SU-DHL-6 (cell line): ENCODE data around the gene TJP1.

Source experiments
- H2AFZ ChIP-seq: fragments of 200-600 bp; sonication (generic); 2 replicates; pipeline ENCODE4 v1.6.1; 2014; ENCODE audit warnings: low read depth, mild to moderate bottlenecking, moderate library complexity, mixed read lengths, antibody characterized with exemption, low read length; ENCODE audit not compliant: severe bottlenecking
- H3F3A ChIP-seq: fragments of 200-600 bp; shearing (Covaris generic); 2 replicates; pipeline ENCODE4 v1.6.0; 2016; ENCODE audit warnings: antibody characterized with exemption, mild to moderate bottlenecking; ENCODE audit not compliant: insufficient read depth
- H3K27ac ChIP-seq: fragments of 200-600 bp; sonication (generic); 2 replicates; pipeline ENCODE4 v1.5.1; 2016; ENCODE audit warnings: low read depth, mild to moderate bottlenecking, low read length, moderate library complexity, mixed read lengths
- H3K27me3 ChIP-seq: fragments of 200-600 bp; sonication (generic), shearing (Covaris generic); 2 replicates; pipeline ENCODE4 v1.6.0; 2014; ENCODE audit warnings: mild to moderate bottlenecking, low read length
- H3K36me3 ChIP-seq: fragments of 200-600 bp; sonication (generic); 2 replicates; pipeline ENCODE4 v1.6.1; 2014; ENCODE audit warnings: mild to moderate bottlenecking, low read length, mixed read lengths
- H3K4me2 ChIP-seq: fragments of 300-600, 200-600 bp; shearing (Covaris generic), sonication (generic); 2 replicates; pipeline ENCODE4 v1.6.0; 2014; ENCODE audit warnings: low read length, low read depth, mild to moderate bottlenecking; ENCODE audit not compliant: poor library complexity, severe bottlenecking
- H3K4me3 ChIP-seq: fragments of 200-600 bp; sonication (generic); 2 replicates; pipeline ENCODE4 v1.5.1; 2014; ENCODE audit warnings: antibody characterized with exemption, low read length, mild to moderate bottlenecking, mixed read lengths; ENCODE audit not compliant: insufficient read depth, poor library complexity, severe bottlenecking
- H3K79me2 ChIP-seq: fragments of 200-600 bp; sonication (generic); 2 replicates; pipeline ENCODE4 v1.6.1; 2014; ENCODE audit warnings: mild to moderate bottlenecking, low read length, moderate library complexity; ENCODE audit not compliant: insufficient read depth
- H3K9ac ChIP-seq: fragments of 200-600 bp; sonication (generic); 2 replicates; pipeline ENCODE4 v1.7.0; 2014; ENCODE audit warnings: mild to moderate bottlenecking, low read length
- H3K9me2 ChIP-seq: fragments of 200-600 bp; sonication (generic); replicated peaks from 2 replicates; pipeline ENCODE4 v1.6.1; 2014; ENCODE audit warnings: low read length; ENCODE audit not compliant: insufficient read depth
- H3K9me3 ChIP-seq: fragments of 200-600 bp; sonication (generic); 2 replicates; pipeline ENCODE4 v1.6.1; 2014; ENCODE audit warnings: low read length, mixed read lengths; ENCODE audit not compliant: insufficient read depth
- H4K20me1 ChIP-seq: fragments of 200-600 bp; sonication (generic); 2 replicates; pipeline ENCODE4 v1.6.1; 2014; ENCODE audit warnings: low read depth, mild to moderate bottlenecking, antibody characterized with exemption, low read length, moderate library complexity, mixed read lengths
- EZH2phosphoT487 ChIP-seq: fragments of 200-600 bp; sonication (generic), shearing (Covaris generic); conservative IDR thresholded peaks from 2 replicates; pipeline ENCODE4 v1.6.1; 2018; ENCODE audit warnings: mild to moderate bottlenecking, antibody characterized with exemption, low read length, moderate library complexity, mixed read lengths
- TF ChIP-seq, protein P1 (sequence below): fragments of 200-600 bp; sonication (generic); IDR thresholded peaks from one replicate; pipeline ENCODE4 v1.5.1; 2017; ENCODE audit warnings: antibody characterized with exemption, mild to moderate bottlenecking, low read length, moderate library complexity; ENCODE audit not compliant: insufficient read depth, poor library complexity, severe bottlenecking

TJP1 gene

DNA sequence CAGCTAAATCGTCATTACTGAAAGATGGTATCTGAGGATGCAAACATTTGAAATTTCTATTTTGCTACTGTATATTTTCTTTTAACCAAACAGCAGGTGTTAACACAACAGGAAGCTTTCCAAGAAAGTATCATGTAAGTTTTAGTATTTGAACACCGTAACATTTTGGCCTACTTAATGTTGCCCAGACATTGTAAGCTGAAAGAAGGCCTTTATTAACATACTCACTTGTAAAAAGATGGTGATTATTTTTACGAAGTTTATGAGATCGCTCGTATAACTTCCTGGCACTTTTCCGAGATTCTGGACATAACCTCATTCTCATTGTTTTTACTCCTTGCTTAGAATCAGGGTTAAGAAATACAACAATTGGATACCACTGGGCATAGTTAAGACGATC, 95.7 kb downstream of the TJP1 start:
- Histone ChIP-seq H3K36me3 (no peaks in the 10 kb centered on the region), H3K9ac (no peak overlapping the region), H3K27ac (no peak overlapping the region), H3K9me3 (peaks cover 11% of the 10 kb centered on the region; the same call in 1 of the 2 replicates), H3K4me2 (no peak overlapping the region), H3K79me2 (no peaks in the 10 kb centered on the region), H3K4me3 (no peak overlapping the region), H3K27me3 (no peaks in the 10 kb centered on the region), H3F3A (no peaks in the 10 kb centered on the region), H4K20me1 (no peaks in the 10 kb centered on the region), H2AFZ (no peak overlapping the region), H3K9me2 (no peaks in the 10 kb centered on the region)
- TF ChIP-seq, protein P1, sequence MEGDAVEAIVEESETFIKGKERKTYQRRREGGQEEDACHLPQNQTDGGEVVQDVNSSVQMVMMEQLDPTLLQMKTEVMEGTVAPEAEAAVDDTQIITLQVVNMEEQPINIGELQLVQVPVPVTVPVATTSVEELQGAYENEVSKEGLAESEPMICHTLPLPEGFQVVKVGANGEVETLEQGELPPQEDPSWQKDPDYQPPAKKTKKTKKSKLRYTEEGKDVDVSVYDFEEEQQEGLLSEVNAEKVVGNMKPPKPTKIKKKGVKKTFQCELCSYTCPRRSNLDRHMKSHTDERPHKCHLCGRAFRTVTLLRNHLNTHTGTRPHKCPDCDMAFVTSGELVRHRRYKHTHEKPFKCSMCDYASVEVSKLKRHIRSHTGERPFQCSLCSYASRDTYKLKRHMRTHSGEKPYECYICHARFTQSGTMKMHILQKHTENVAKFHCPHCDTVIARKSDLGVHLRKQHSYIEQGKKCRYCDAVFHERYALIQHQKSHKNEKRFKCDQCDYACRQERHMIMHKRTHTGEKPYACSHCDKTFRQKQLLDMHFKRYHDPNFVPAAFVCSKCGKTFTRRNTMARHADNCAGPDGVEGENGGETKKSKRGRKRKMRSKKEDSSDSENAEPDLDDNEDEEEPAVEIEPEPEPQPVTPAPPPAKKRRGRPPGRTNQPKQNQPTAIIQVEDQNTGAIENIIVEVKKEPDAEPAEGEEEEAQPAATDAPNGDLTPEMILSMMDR: no peak
- no peak for TF ChIP-seq EZH2phosphoT487

DNA sequence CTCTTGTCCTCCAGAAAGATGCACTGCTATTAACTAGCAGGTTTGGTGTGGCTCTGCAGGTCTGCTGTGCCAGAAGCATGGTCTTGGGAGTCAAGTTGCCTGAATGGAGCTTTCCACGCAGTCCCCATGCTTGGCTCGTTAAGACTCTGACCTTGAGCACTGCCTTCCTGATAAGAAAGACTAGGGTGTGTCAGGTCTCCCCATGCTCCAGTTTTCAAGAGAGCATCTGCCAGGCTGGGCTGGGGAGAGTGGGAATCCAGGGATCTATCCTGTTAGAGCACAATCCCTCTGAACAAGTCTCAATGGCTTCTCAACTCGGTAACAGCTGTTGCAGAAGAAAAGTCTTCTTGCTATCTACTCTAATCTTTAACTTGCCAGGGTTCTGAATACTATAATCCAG, 98.2 kb downstream of the TJP1 start:
- no peaks in the 10 kb centered on the region for H4K20me1 ChIP-seq
- H2AFZ ChIP-seq: no peak overlapping the region
- H3K36me3 ChIP-seq: no peaks in the 10 kb centered on the region
- TF ChIP-seq, protein P1: no peak
- TF ChIP-seq EZH2phosphoT487: no peak
- H3K9ac ChIP-seq: no peak overlapping the region
- H3K79me2 ChIP-seq: no peaks in the 10 kb centered on the region
- no peak overlapping the region for H3K27ac ChIP-seq
- no peaks in the 10 kb centered on the region for H3K27me3 ChIP-seq
- no peaks in the 10 kb centered on the region for H3F3A ChIP-seq
- no peak overlapping the region for H3K4me2 ChIP-seq
- no peaks in the 10 kb centered on the region for H3K9me2 ChIP-seq
- peaks cover 11% of the 10 kb centered on the region; the same call in 1 of the 2 replicates for H3K9me3 ChIP-seq
- H3K4me3 ChIP-seq: no peak overlapping the region

DNA sequence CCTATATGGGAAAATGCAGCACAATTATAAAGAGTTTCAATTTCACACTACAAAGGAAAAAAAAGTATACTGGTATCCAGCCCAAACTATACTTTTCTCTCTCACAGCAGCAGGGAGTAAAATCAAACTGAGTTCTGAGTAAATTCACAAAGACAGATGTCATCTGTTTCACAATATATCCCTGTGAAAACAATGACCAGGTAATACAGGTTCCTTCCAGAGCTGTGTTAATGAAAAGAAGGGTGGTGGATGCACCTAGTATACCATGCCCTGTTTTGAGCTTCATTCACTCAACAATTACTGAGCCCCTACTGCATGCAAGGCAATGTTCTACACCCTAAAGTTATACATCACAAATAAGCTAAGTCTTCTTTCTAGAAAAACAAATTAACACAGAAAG, 108.5 kb downstream of the TJP1 start:
- H3K27me3 ChIP-seq: no peaks in the 10 kb centered on the region
- H3K4me3 ChIP-seq: no peak overlapping the region
- H3K9me2 ChIP-seq: no peaks in the 10 kb centered on the region
- H2AFZ ChIP-seq: no peak overlapping the region
- H3K9me3 ChIP-seq: no peaks in the 10 kb centered on the region
- H3K36me3 ChIP-seq: no peaks in the 10 kb centered on the region
- TF ChIP-seq, protein P1: no peak
- TF ChIP-seq EZH2phosphoT487: no peak
- no peak overlapping the region for H3K4me2 ChIP-seq
- H3K27ac ChIP-seq: no peak overlapping the region
- no peaks in the 10 kb centered on the region for H3F3A ChIP-seq
- no peak overlapping the region for H3K9ac ChIP-seq
- H3K79me2 ChIP-seq: no peaks in the 10 kb centered on the region
- H4K20me1 ChIP-seq: no peaks in the 10 kb centered on the region
